ENCODE results near the gene LGR5. TPM values are rescaled to one million over a fixed set of nuclear protein-coding genes. Genes with fewer than 3 reads are reported as not detected.

Gene LGR5
- total and polyA plus RNA-seq, 10 of the 15 experiments (the other 5 are each of a cell fraction or from before 2014, with no cell fraction given), result 2.1 TPM; not detected in 9

- POLR2A ChIA-PET, result no interaction called here
- H3K79me2 ChIP-seq (ENCODE audit: control insufficient read depth, insufficient read depth, low read length), result no peaks in the 10 kb centered on the region
- no peak for ATAC-seq
- no peaks in the 10 kb centered on the region for H3K4me1 ChIP-seq (ENCODE audit: control insufficient read depth, insufficient read depth, low read length)
- no peak overlapping the region for H3K4me3 ChIP-seq
- intact Hi-C loops (cut with micrococcal nuclease; ENCODE audit: unreplicated experiment) (no loop called here), in situ Hi-C loops (cut with MboI) (no loop called here)
- no peaks in the 10 kb centered on the region for H3K9me3 ChIP-seq (replicated peaks; ENCODE audit: control insufficient read depth, insufficient read depth, low read length)
- CTCF ChIA-PET, result no interaction called here
- no TSS peak for BruUV-seq (replicated peaks)
- no peaks in the 10 kb centered on the region for H3K27me3 ChIP-seq (replicated peaks in 1 of 2; ENCODE audit: control insufficient read depth in 2 of 2, insufficient read depth in 2 of 2, low read length in 1 of 2)
- no peak overlapping the region for H3K4me2 ChIP-seq (ENCODE audit: control insufficient read depth, insufficient read depth)
- H2AFZ ChIP-seq (ENCODE audit: control insufficient read depth, low read depth, low read length), result no peak overlapping the region
- SMC1A ChIA-PET (ENCODE audit: uncharacterized antibody, unreplicated experiment), result no interaction called here
- DNase-seq (ENCODE audit: low read depth, low spot score), result no peak
- no peak for FAIRE-seq
- no peak overlapping the region for H3K9ac ChIP-seq (ENCODE audit: control insufficient read depth, insufficient read depth, low read length)
- H3K36me3 ChIP-seq (ENCODE audit: control insufficient read depth in 2 of 2, insufficient read depth in 2 of 2, low read length in 1 of 2), result no peaks in the 10 kb centered on the region
- TF ChIP-seq GABPA (IDR thresholded peaks at IDR 0.05; ENCODE audit: low read depth) (no peak), ZNF207 (IDR thresholded peaks at IDR 0.05; ENCODE audit: borderline replicate concordance) (no peak), PAX8 (IDR thresholded peaks at IDR 0.05) (no peak), BCL11A (IDR thresholded peaks at IDR 0.05; ENCODE audit: low read depth, low read length) (no peak), E2F4 (IDR thresholded peaks at IDR 0.05; ENCODE audit: low read depth, low read length) (no peak), CUX1 (IDR thresholded peaks at IDR 0.05; ENCODE audit: insufficient replicate concordance, low read depth, low read length) (no peak), KLF5 (IDR thresholded peaks at IDR 0.05; ENCODE audit: partially characterized antibody) (no peak)
- RAD21 ChIA-PET (ENCODE audit: unreplicated experiment), result interaction anchor here (1.5 kb wide), 1 partner anchor 36 kb away, joined by 4 read pairs; no protein-coding TSS in a partner anchor
- H3K27ac ChIP-seq (ENCODE audit: control insufficient read depth, insufficient read depth), result no peak overlapping the region
- 28% methylated on average over 2 of the region's 2 CpGs for WGBS (ENCODE audit: insufficient coverage, insufficient replicate concordance, low lambda C conversion rate, missing lambda C conversion rate)
- H4K20me1 ChIP-seq (ENCODE audit: control insufficient read depth, insufficient read depth), result no peaks in the 10 kb centered on the region
Observed at GRCh38 chr12:71474791-71475190, 35.2 kb downstream of the LGR5 start.

Data from GM12878 (cell line).